GM19467 (cell line): ENCODE results near the gene GAPDH.
"Not testable (repeated sequence)": the region's sequence is repeated elsewhere in the genome, so short reads cannot be mapped to it uniquely, and the experiment has no call there.

Source experiments
- ATAC-seq: cut with Tn5 transposase; IDR thresholded peaks from one replicate; pipeline ENCODE4 v1.9.1; 2021; ENCODE audit warnings: mild to moderate bottlenecking, moderate library complexity; ENCODE audit not compliant: unreplicated experiment

The GAPDH gene

GRCh38 chr12:6528539-6529235, 5.6 kb upstream of the GAPDH start:
- ATAC-seq = no peak

GRCh38 chr12:6529291-6529737, 5.0 kb upstream of the GAPDH start:
- no peak for ATAC-seq

- ATAC-seq = no peak
Observed at GRCh38 chr12:6530576-6531260, 3.6 kb upstream of the GAPDH start.

- no peak for ATAC-seq
Observed at GRCh38 chr12:6532051-6532926, 2.0 kb upstream of the GAPDH start.

- ATAC-seq = no peak
Observed at GRCh38 chr12:6532927-6533652, 1.2 kb upstream of the GAPDH start.

- ATAC-seq = peak; percentile 2
Observed at GRCh38 chr12:6533653-6533922, 729 bp upstream of the GAPDH start.

- ATAC-seq = no peak
Observed at GRCh38 chr12:6534695-6534944, 303 bp downstream of the GAPDH start.

GRCh38 chr12:6534945-6535696, 804 bp downstream of the GAPDH start:
- peak; percentile 11 for ATAC-seq

- ATAC-seq = no peak
Observed at GRCh38 chr12:6535697-6535946, 1.3 kb downstream of the GAPDH start.

- no peak for ATAC-seq
Observed at GRCh38 chr12:6535960-6536847, 1.9 kb downstream of the GAPDH start.

GRCh38 chr12:6536894-6537579, 2.7 kb downstream of the GAPDH start:
- no peak for ATAC-seq

GRCh38 chr12:6537580-6538419, 3.5 kb downstream of the GAPDH start:
- ATAC-seq = not testable (repeated sequence)

GRCh38 chr12:6538420-6539313, 4.3 kb downstream of the GAPDH start:
- ATAC-seq = no peak

GRCh38 chr12:6539314-6539682, 5.0 kb downstream of the GAPDH start:
- no peak for ATAC-seq

GRCh38 chr12:6539707-6540134, 5.4 kb downstream of the GAPDH start:
- no peak for ATAC-seq

- no peak for ATAC-seq
Observed at GRCh38 chr12:6540181-6540877, 6.0 kb downstream of the GAPDH start.
